Endothelial cell (in vitro differentiated cells): ENCODE measurements around the gene COG4. TPM values are rescaled to one million over a fixed set of nuclear protein-coding genes. Genes with fewer than 3 reads are reported as not detected.
"Not testable (repeated sequence)": the region's sequence is repeated elsewhere in the genome, so short reads cannot be mapped to it uniquely, and the experiment has no call there.

ENCODE experiments used
- DNase-seq: peaks from one replicate; pipeline ENCODE4 v3.0.0; 2021; ENCODE audit warnings: low spot score
- H3K27ac Mint-ChIP-seq: one replicate; pipeline ENCODE4 v1.8.0; 2021; ENCODE audit warnings: mixed read lengths, inconsistent platforms; ENCODE audit not compliant: unreplicated experiment
- H3K27me3 Mint-ChIP-seq: one replicate; pipeline ENCODE4 v1.8.0; 2021; ENCODE audit warnings: mild to moderate bottlenecking, moderate library complexity, mixed read lengths, inconsistent platforms; ENCODE audit not compliant: unreplicated experiment
- H3K36me3 Mint-ChIP-seq: one replicate; pipeline ENCODE4 v1.8.0; 2021; ENCODE audit warnings: mild to moderate bottlenecking, low read depth, mixed read lengths, inconsistent platforms; ENCODE audit not compliant: unreplicated experiment
- H3K4me1 Mint-ChIP-seq: one replicate; pipeline ENCODE4 v1.8.0; 2021; ENCODE audit warnings: mild to moderate bottlenecking, mixed read lengths, inconsistent platforms; ENCODE audit not compliant: unreplicated experiment
- H3K4me3 Mint-ChIP-seq: one replicate; pipeline ENCODE4 v1.8.0; 2021; ENCODE audit warnings: mild to moderate bottlenecking, mixed read lengths, inconsistent platforms; ENCODE audit not compliant: unreplicated experiment
- H3K9me3 Mint-ChIP-seq: one replicate; pipeline ENCODE4 v1.8.0; 2021; ENCODE audit warnings: mixed read lengths, inconsistent platforms; ENCODE audit not compliant: unreplicated experiment
- total RNA-seq: library from RNA; stranded (reverse); fragmentation: NEBNext Ultra II Directional; extraction: Animal tissue kit (Norgen Biotek cat#: 25700); gene quantifications from one replicate; pipeline ENCODE4 v1.2.1, GENCODE V29; 2021; ENCODE audit not compliant: unreplicated experiment
- TF ChIP-seq, protein P1 (sequence below): fragments of 200-600 bp; sonication (generic); IDR thresholded peaks from one replicate; pipeline ENCODE4 v1.5.0; 2021; ENCODE audit warnings: antibody characterized with exemption; ENCODE audit not compliant: unreplicated experiment

Gene COG4
- total RNA-seq, 1 donor from 2014 or later = 64.1 TPM

GRCh38 chr16:70454222-70455034, 68.9 kb downstream of the COG4 start, which contains the start of gene FCSK:
Gene FCSK (plus strand): TSS chr16:70454595. CDS start chr16:70463191, 8,596 bp downstream.
- no peaks in the 10 kb centered on the region for H3K36me3 Mint-ChIP-seq
- H3K4me3 Mint-ChIP-seq = peak within 1 kb of the TSS; percentile 94
- peaks cover 6% of the 10 kb centered on the region for H3K4me1 Mint-ChIP-seq
- H3K27ac Mint-ChIP-seq = peak within 1 kb of the TSS; percentile 88
- peak; percentile 84 for DNase-seq
- peaks cover 3% of the 10 kb centered on the region for H3K27me3 Mint-ChIP-seq
- H3K9me3 Mint-ChIP-seq = no peaks in the 10 kb centered on the region
- TF ChIP-seq, protein P1, sequence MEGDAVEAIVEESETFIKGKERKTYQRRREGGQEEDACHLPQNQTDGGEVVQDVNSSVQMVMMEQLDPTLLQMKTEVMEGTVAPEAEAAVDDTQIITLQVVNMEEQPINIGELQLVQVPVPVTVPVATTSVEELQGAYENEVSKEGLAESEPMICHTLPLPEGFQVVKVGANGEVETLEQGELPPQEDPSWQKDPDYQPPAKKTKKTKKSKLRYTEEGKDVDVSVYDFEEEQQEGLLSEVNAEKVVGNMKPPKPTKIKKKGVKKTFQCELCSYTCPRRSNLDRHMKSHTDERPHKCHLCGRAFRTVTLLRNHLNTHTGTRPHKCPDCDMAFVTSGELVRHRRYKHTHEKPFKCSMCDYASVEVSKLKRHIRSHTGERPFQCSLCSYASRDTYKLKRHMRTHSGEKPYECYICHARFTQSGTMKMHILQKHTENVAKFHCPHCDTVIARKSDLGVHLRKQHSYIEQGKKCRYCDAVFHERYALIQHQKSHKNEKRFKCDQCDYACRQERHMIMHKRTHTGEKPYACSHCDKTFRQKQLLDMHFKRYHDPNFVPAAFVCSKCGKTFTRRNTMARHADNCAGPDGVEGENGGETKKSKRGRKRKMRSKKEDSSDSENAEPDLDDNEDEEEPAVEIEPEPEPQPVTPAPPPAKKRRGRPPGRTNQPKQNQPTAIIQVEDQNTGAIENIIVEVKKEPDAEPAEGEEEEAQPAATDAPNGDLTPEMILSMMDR = no peak

DNA sequence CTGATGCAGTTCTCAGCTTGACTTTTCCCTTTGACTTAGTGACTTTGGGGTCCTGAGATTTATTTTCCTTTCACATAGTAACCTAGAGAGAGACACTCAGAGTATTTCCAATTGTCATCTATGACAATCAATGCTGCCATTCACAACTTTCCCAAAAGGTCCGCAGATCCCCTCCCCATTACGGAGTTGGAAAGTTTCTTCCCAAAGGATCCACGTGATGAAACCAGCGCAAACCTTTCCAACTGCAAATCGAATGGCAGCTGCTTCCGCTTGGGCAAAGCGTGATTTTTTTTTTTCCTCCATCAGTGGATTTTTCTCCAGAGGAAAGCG, 69.5 kb downstream of the COG4 start:
- H3K4me1 Mint-ChIP-seq = peaks cover 6% of the 10 kb centered on the region
- DNase-seq = no peak
- H3K9me3 Mint-ChIP-seq = no peaks in the 10 kb centered on the region
- peak overlapping the region; percentile 88 for H3K27ac Mint-ChIP-seq
- peaks cover 3% of the 10 kb centered on the region for H3K27me3 Mint-ChIP-seq
- H3K36me3 Mint-ChIP-seq = no peaks in the 10 kb centered on the region
- peak overlapping the region; percentile 94 for H3K4me3 Mint-ChIP-seq
- TF ChIP-seq, protein P1 = no peak

- TF ChIP-seq, protein P1 = no peak
- Mint-ChIP-seq H3K4me3 (peak overlapping the region; percentile 94), H3K27me3 (peaks cover 3% of the 10 kb centered on the region), H3K9me3 (no peaks in the 10 kb centered on the region), H3K27ac (peak overlapping the region; percentile 88), H3K4me1 (peaks cover 6% of the 10 kb centered on the region), H3K36me3 (no peaks in the 10 kb centered on the region)
- DNase-seq = no peak
These were observed 70.0 kb downstream of the COG4 start for GRCh38 chr16:70453117-70453891.

DNA sequence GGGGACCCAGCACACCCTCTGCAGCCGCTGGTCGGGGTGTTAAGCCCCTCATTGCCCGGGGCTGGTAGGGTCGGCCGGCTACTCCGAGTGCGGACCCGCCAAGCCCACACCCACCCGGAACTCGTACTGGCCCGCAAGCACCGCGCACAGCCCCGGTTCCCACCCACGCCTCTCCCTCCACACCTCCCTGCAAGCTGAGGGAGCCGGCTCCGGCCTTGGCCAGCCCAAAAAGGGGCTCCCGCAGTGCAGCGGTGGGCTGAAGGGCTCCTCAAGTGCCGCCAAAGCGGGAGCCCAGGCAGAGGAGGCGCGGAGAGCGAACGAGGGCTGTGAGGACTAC, 72.4 kb downstream of the COG4 start:
- H3K4me1 Mint-ChIP-seq, H3K27ac Mint-ChIP-seq, DNase-seq, H3K9me3 Mint-ChIP-seq, H3K27me3 Mint-ChIP-seq, H3K4me3 Mint-ChIP-seq, H3K36me3 Mint-ChIP-seq: not testable (repeated sequence)

- not testable (repeated sequence) for H3K27me3 Mint-ChIP-seq, H3K4me1 Mint-ChIP-seq, H3K4me3 Mint-ChIP-seq, H3K36me3 Mint-ChIP-seq, H3K27ac Mint-ChIP-seq, H3K9me3 Mint-ChIP-seq, DNase-seq
These were observed 73.0 kb downstream of the COG4 start for GRCh38 chr16:70450142-70451003.
